ENCODE results near the gene KANSL2. TPM values are rescaled to one million over a fixed set of nuclear protein-coding genes. Genes with fewer than 3 reads are reported as not detected.

The KANSL2 gene
- total and polyA plus RNA-seq, 2 of the 4 experiments (the other 2 are of a cell fraction) = 25.2 to 47.5 TPM

DNA sequence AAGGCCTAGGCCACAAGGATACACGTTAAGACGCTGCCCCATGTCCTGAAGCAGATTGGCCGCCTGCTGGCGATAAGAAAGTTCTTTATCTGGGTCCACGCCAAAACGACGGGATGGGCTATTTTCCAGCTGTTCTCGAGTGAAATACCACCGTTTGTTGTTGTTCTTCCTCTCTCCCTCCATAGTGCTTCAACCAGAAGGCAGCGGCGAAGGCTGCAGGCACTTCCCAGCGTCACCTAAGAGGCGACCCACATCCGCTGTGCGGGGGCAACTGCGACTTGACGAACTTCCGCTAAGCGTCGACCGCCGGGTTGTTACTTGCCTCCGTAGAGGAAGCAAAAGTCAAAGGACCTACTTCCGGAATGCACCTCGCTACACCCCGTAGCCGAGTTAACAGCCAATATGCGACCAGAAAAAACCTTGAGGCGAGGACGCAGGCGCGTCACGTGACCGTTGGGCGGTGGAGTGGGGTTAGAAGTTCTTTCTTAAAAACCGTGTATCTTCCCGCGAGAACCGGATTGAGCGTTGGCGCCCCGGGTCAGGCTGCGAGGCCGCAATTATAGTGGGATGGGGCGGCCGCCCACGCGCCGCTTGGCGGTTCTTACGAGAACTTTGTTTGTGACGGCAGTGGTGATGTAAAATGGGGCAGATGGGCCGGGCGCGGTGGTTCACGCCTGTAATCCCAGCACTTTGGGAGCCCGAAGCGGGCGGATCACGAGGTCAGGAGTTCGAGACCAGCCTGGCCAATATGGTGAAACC is 34.6 kb upstream of the KANSL2 start, which contains the start of gene CCNT1:
Gene CCNT1 (minus strand): TSS at position 215 of the 759 bp plus-strand sequence. CDS start 32 bp downstream, at position 183.
- H3K9me3 ChIP-seq (ENCODE audit: control insufficient read depth, insufficient read depth, low read length) = no peaks in the 10 kb centered on the region
- H2AFZ ChIP-seq (replicated peaks; ENCODE audit: low read length, poor library complexity) = peak within 1 kb of the TSS; percentile 90
- H3K36me3 ChIP-seq (ENCODE audit: control insufficient read depth, insufficient read depth, low read length) = peaks cover 14% of the 10 kb centered on the region
- H2AK5ac ChIP-seq (ENCODE audit: low read depth, low read length) = peak within 1 kb of the TSS; percentile 79; the same call in 1 of the 2 replicates
- H3K14ac ChIP-seq (replicated peaks; ENCODE audit: low read depth, low read length) = peak within 1 kb of the TSS; percentile 94
- WGBS, 2 experiments (ENCODE audit: extremely low coverage in 2 of 2, insufficient read length in 1 of 2) = 0% methylated on average over 35 of the region's 61 CpGs; no CpG with 5 or more reads in 1 of the 2 experiments
- H2BK120ac ChIP-seq (ENCODE audit: low read depth, low read length) = peak within 1 kb of the TSS; percentile 54
- H3K27me3 ChIP-seq (ENCODE audit: control insufficient read depth, insufficient read depth, low read length) = no peaks in the 10 kb centered on the region
- BruUV-seq (replicated peaks) = no TSS peak
- peak; percentile 100 for DNase-seq
- peak within 1 kb of the TSS; percentile 69 for H3K4me3 ChIP-seq (ENCODE audit: insufficient read depth, low read depth, low read length)
- no peak within 1 kb of the TSS for H2BK20ac ChIP-seq (ENCODE audit: low read depth, low read length)
- H2BK15ac ChIP-seq (ENCODE audit: low read depth, low read length) = 0 out of 3 replicates have a peak within 1 kb of the TSS, but pooled peaks have one; percentile 66
- in situ Hi-C loops (cut with MboI; ENCODE audit: low sequenced_read_pairs) = no loop called here
- H4K8ac ChIP-seq (ENCODE audit: low read depth in 2 of 2, low read length in 2 of 2) = peak within 1 kb of the TSS; percentile 84 to 96
- H4K91ac ChIP-seq (ENCODE audit: insufficient read depth, low read depth, low read length) = peak within 1 kb of the TSS; percentile 79
- CTCF ChIA-PET = interaction anchor here (1.2 kb wide), 1 partner anchor 11 kb away, joined by 5 read pairs; a partner anchor contains a TSS
- ATAC-seq (ENCODE audit: low read depth) = peak; percentile 95
- peaks cover 18% of the 10 kb centered on the region; the same call in 1 of the 2 replicates for H4K20me1 ChIP-seq (ENCODE audit: insufficient read depth, low read length)
- peak within 1 kb of the TSS; percentile 88 for H3K4me2 ChIP-seq (ENCODE audit: low read depth, low read length)
- peak within 1 kb of the TSS; percentile 77 for H2BK5ac ChIP-seq (ENCODE audit: low read depth, low read length, poor library complexity, severe bottlenecking)
- peaks cover 7 to 34% of the 10 kb centered on the region in 2 experiments; a peak in 3 of 4 replicates for H3K79me1 ChIP-seq (ENCODE audit: low read depth in 1 of 2, low read length in 2 of 2)
- H3K4ac ChIP-seq (ENCODE audit: low read depth, low read length) = peak within 1 kb of the TSS; percentile 93
- peak within 1 kb of the TSS; percentile 42 for H3K18ac ChIP-seq (ENCODE audit: low read depth, low read length)
- H3K23ac ChIP-seq (ENCODE audit: low read depth, low read length) = peak within 1 kb of the TSS; percentile 91
- peaks cover 3% of the 10 kb centered on the region; the same call in 1 of the 2 replicates for H3K4me1 ChIP-seq (ENCODE audit: control insufficient read depth, insufficient read depth, low read length)
- H4K5ac ChIP-seq (ENCODE audit: low read depth, low read length) = peak within 1 kb of the TSS; percentile 80
- peaks cover 9% of the 10 kb centered on the region; the same call in 1 of the 2 replicates for H3K9me1 ChIP-seq (ENCODE audit: insufficient read depth, low read length)
- intact Hi-C loops (cut with micrococcal nuclease) = loop anchor here (1.0 kb wide), 1 partner anchor 95 kb away; no protein-coding TSS in a partner anchor
- dilution Hi-C loops (cut with HindIII; ENCODE audit: low sequenced_read_pairs, unreplicated experiment) = no loop called here
- H2AK9ac ChIP-seq (replicated peaks; ENCODE audit: low read depth, low read length, poor library complexity) = peak within 1 kb of the TSS; percentile 90
- POLR2A ChIA-PET (ENCODE audit: unreplicated experiment) = no interaction called here
- H3K56ac ChIP-seq (ENCODE audit: extremely low read depth, insufficient read depth, low read length) = peak within 1 kb of the TSS; percentile 95
- peak within 1 kb of the TSS; percentile 94 for H3K9ac ChIP-seq (ENCODE audit: low read depth, low read length)
- H3K27ac ChIP-seq (ENCODE audit: insufficient read depth, low read length) = peak within 1 kb of the TSS; percentile 85
- TF ChIP-seq FOS (IDR thresholded peaks at IDR 0.05; ENCODE audit: low read depth, low read length) (no peak; the same call in 1 of the 2 replicates), MXI1 (IDR thresholded peaks at IDR 0.05; ENCODE audit: borderline replicate concordance, low read depth, low read length) (peak; percentile 31; the same call in 1 of the 2 replicates), CHD1 (IDR thresholded peaks at IDR 0.05; ENCODE audit: low read depth, low read length) (no peak), RAD21 (IDR thresholded peaks at IDR 0.05; ENCODE audit: low read length) (no peak), SMC3 (IDR thresholded peaks at IDR 0.05; ENCODE audit: low read depth, low read length) (no peak), RFX5 (IDR thresholded peaks at IDR 0.05; ENCODE audit: low read depth, low read length) (no peak), NFE2L2 (IDR thresholded peaks at IDR 0.05; ENCODE audit: low read depth, low read length) (no peak), CEBPB (IDR thresholded peaks at IDR 0.05; ENCODE audit: low read depth, low read length) (no peak), RCOR1 (IDR thresholded peaks at IDR 0.05; ENCODE audit: insufficient replicate concordance, low read length) (no peak), MAZ (IDR thresholded peaks at IDR 0.05; ENCODE audit: borderline replicate concordance, low read depth, low read length) (peak; percentile 71), MAFK (IDR thresholded peaks at IDR 0.05; ENCODE audit: low read depth, low read length) (no peak), POLR2A (IDR thresholded peaks at IDR 0.05; ENCODE audit: low read depth, low read length) (peak; percentile 94), BHLHE40 (IDR thresholded peaks at IDR 0.05; ENCODE audit: low read depth, low read length) (peak; percentile 93)
- TF ChIP-seq, protein P1, sequence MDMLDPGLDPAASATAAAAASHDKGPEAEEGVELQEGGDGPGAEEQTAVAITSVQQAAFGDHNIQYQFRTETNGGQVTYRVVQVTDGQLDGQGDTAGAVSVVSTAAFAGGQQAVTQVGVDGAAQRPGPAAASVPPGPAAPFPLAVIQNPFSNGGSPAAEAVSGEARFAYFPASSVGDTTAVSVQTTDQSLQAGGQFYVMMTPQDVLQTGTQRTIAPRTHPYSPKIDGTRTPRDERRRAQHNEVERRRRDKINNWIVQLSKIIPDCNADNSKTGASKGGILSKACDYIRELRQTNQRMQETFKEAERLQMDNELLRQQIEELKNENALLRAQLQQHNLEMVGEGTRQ (IDR thresholded peaks at IDR 0.05; ENCODE audit: low read depth, low read length) = peak; percentile 99
- TF ChIP-seq, protein P2, sequence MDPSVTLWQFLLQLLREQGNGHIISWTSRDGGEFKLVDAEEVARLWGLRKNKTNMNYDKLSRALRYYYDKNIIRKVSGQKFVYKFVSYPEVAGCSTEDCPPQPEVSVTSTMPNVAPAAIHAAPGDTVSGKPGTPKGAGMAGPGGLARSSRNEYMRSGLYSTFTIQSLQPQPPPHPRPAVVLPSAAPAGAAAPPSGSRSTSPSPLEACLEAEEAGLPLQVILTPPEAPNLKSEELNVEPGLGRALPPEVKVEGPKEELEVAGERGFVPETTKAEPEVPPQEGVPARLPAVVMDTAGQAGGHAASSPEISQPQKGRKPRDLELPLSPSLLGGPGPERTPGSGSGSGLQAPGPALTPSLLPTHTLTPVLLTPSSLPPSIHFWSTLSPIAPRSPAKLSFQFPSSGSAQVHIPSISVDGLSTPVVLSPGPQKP (IDR thresholded peaks at IDR 0.05; ENCODE audit: borderline replicate concordance, low read depth, low read length) = no peak

Data from IMR-90 (cell line).